Measurements from ENCODE around the gene IQSEC3.

The IQSEC3 gene

DNA sequence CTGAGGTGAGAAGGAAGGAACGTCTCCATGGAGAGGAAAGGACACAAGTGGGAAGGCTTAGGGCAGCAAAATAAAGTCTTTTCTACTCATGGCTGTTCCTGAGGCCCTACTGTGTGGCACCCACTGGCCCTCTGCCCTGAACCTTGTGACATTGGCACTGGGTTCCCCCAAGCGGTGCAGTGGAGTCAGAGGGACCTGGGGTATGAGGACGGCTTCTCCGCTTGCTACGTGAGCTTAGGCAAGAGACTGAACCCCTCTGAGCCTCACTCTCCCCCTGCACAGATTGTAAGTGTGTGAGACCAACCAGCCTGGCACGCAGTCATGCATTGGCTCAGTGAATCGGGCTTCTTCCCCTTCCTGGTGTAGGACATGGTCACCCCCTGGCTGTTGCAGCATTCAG, 127.7 kb downstream of the IQSEC3 start:
- no peak overlapping the region for H3K9ac ChIP-seq (ENCODE audit: low read depth in 1 of 2, low read length in 2 of 2)
- no peaks in the 10 kb centered on the region for H3K9me3 ChIP-seq (ENCODE audit: control insufficient read depth in 1 of 2, low read length in 2 of 2)
- H3K36me3 ChIP-seq (ENCODE audit: control insufficient read depth in 1 of 2, insufficient read depth in 2 of 2, low read length in 2 of 2), result no peaks in the 10 kb centered on the region
- H3K27ac ChIP-seq (ENCODE audit: low read depth, low read length), result no peak overlapping the region
- H3K27me3 ChIP-seq (ENCODE audit: control insufficient read depth in 1 of 2, insufficient read depth in 2 of 2, low read length in 2 of 2), result peaks cover 8 to 13% of the 10 kb centered on the region in 2 donors
- peaks cover 2 to 6% of the 10 kb centered on the region in 2 donors for H3K4me1 ChIP-seq (ENCODE audit: control insufficient read depth in 1 of 2, insufficient read depth in 2 of 2, low read length in 2 of 2)
- no peak overlapping the region for H3K4me3 ChIP-seq (ENCODE audit: low read depth in 1 of 2, low read length in 2 of 2)

DNA sequence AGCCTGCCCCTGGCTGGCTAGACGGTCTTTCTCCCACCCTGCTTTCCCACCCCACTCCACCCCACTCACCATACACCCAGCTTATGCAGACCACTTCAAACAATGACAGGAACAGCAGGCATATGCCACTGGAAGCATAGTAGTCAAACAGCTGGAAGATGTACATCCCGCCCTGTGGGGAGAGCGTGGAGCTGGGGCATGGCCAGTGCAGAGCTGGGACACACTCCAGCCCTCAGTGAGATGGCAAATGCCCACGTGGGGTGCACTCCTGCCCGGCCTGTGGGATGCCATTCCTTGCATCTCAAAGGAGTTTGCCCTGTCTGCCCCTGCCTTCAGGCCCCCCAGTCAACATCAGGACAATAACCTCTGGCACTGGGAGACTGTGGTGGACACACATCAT, 128.6 kb downstream of the IQSEC3 start:
- Histone ChIP-seq H3K27ac (ENCODE audit: low read depth, low read length) (no peak overlapping the region), H3K9ac (ENCODE audit: low read depth in 1 of 2, low read length in 2 of 2) (no peak overlapping the region), H3K4me3 (ENCODE audit: low read depth in 1 of 2, low read length in 2 of 2) (no peak overlapping the region), H3K4me1 (ENCODE audit: control insufficient read depth in 1 of 2, insufficient read depth in 2 of 2, low read length in 2 of 2) (no peaks in the 10 kb centered on the region), H3K27me3 (ENCODE audit: control insufficient read depth in 1 of 2, insufficient read depth in 2 of 2, low read length in 2 of 2) (peaks cover 8 to 16% of the 10 kb centered on the region in 2 donors), H3K9me3 (ENCODE audit: control insufficient read depth in 1 of 2, low read length in 2 of 2) (no peaks in the 10 kb centered on the region), H3K36me3 (ENCODE audit: control insufficient read depth in 1 of 2, insufficient read depth in 2 of 2, low read length in 2 of 2) (no peaks in the 10 kb centered on the region)

DNA sequence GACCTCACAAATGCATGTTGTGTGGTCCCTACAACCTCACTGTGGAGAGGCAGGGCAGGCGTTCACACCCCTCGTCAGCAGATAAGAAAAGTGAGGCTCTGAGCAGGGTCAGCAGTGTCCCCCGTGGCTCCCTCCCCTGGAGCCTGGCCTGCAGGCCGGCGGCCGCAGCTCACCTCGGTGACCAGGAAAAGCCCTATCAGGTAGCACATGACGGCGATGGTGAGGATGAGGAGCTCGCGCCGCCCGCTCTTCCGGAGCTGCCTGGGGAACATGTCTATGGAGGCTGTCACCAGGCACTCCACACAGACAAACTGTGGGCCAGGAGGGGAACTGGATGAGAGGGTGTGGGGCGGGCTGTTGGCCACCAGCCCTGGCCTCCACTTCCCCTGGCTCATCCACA, 129.4 kb downstream of the IQSEC3 start:
- Histone ChIP-seq H3K9ac (ENCODE audit: low read depth in 1 of 2, low read length in 2 of 2) (no peak overlapping the region), H3K36me3 (ENCODE audit: control insufficient read depth in 1 of 2, insufficient read depth in 2 of 2, low read length in 2 of 2) (no peaks in the 10 kb centered on the region), H3K4me3 (ENCODE audit: low read depth in 1 of 2, low read length in 2 of 2) (no peak overlapping the region), H3K4me1 (ENCODE audit: control insufficient read depth in 1 of 2, insufficient read depth in 2 of 2, low read length in 2 of 2) (no peaks in the 10 kb centered on the region), H3K27me3 (ENCODE audit: control insufficient read depth in 1 of 2, insufficient read depth in 2 of 2, low read length in 2 of 2) (peaks cover 8 to 17% of the 10 kb centered on the region in 2 donors), H3K27ac (ENCODE audit: low read depth, low read length) (no peak overlapping the region), H3K9me3 (ENCODE audit: control insufficient read depth in 1 of 2, low read length in 2 of 2) (no peaks in the 10 kb centered on the region)

DNA sequence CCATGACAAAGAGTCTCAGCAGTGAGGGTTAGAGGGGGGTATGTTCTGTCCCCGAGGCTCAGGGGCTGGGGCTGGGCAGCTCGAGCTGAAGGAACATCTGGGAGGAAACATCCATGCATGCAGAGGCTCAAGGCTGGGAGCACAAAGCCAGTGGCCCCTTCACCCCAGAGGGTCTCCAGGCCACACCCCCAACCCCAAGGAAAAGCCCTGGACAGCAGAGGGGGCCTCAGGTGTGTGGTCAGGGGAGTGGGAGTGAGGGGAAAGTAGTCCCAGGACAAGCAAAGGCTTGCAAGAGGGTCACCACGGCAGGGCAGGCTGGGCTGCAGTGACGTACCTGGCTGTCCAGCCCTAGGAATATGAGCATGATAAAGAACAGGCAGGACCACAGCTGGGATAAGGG, 129.9 kb downstream of the IQSEC3 start:
- H3K27ac ChIP-seq (ENCODE audit: low read depth, low read length), result no peak overlapping the region

DNA sequence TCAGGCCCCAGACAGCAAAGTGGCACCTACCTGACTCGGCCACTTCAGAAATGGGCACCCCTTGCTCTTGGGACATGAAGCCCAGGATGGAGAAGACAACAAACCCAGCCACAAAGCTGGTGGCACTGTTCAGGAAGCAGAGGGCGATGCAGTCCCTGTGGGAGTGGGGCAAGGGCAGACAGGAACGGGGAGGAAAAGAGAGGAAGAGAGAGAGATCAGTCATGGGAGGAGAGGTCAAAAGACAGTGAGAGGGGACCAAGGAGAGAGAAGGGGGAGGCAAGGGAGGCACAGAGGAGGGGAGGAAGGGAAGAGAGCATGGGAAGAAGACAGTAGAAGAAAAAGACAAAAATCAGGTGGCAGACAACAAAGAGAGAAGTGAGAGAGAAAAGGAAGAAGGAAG, 130.8 kb downstream of the IQSEC3 start:
- Histone ChIP-seq H3K4me3 (ENCODE audit: low read depth in 1 of 2, low read length in 2 of 2) (no peak overlapping the region), H3K36me3 (ENCODE audit: control insufficient read depth in 1 of 2, insufficient read depth in 2 of 2, low read length in 2 of 2) (no peaks in the 10 kb centered on the region), H3K27ac (ENCODE audit: low read depth, low read length) (no peak overlapping the region), H3K9ac (ENCODE audit: low read depth in 1 of 2, low read length in 2 of 2) (no peak overlapping the region), H3K4me1 (ENCODE audit: control insufficient read depth in 1 of 2, insufficient read depth in 2 of 2, low read length in 2 of 2) (no peaks in the 10 kb centered on the region), H3K27me3 (ENCODE audit: control insufficient read depth in 1 of 2, insufficient read depth in 2 of 2, low read length in 2 of 2) (peaks cover 20 to 24% of the 10 kb centered on the region in 2 donors), H3K9me3 (ENCODE audit: control insufficient read depth in 1 of 2, low read length in 2 of 2) (no peaks in the 10 kb centered on the region)

More for the DNA sequence above, 129.9 kb downstream of the IQSEC3 start:
- H3K4me3 ChIP-seq (ENCODE audit: low read depth in 1 of 2, low read length in 2 of 2), result no peak overlapping the region
- no peaks in the 10 kb centered on the region for H3K4me1 ChIP-seq (ENCODE audit: control insufficient read depth in 1 of 2, insufficient read depth in 2 of 2, low read length in 2 of 2)
- H3K9ac ChIP-seq (ENCODE audit: low read depth in 1 of 2, low read length in 2 of 2), result no peak overlapping the region
- H3K9me3 ChIP-seq (ENCODE audit: control insufficient read depth in 1 of 2, low read length in 2 of 2), result no peaks in the 10 kb centered on the region
- H3K36me3 ChIP-seq (ENCODE audit: control insufficient read depth in 1 of 2, insufficient read depth in 2 of 2, low read length in 2 of 2), result no peaks in the 10 kb centered on the region
- peaks cover 11 to 19% of the 10 kb centered on the region in 2 donors for H3K27me3 ChIP-seq (ENCODE audit: control insufficient read depth in 1 of 2, insufficient read depth in 2 of 2, low read length in 2 of 2)

DNA sequence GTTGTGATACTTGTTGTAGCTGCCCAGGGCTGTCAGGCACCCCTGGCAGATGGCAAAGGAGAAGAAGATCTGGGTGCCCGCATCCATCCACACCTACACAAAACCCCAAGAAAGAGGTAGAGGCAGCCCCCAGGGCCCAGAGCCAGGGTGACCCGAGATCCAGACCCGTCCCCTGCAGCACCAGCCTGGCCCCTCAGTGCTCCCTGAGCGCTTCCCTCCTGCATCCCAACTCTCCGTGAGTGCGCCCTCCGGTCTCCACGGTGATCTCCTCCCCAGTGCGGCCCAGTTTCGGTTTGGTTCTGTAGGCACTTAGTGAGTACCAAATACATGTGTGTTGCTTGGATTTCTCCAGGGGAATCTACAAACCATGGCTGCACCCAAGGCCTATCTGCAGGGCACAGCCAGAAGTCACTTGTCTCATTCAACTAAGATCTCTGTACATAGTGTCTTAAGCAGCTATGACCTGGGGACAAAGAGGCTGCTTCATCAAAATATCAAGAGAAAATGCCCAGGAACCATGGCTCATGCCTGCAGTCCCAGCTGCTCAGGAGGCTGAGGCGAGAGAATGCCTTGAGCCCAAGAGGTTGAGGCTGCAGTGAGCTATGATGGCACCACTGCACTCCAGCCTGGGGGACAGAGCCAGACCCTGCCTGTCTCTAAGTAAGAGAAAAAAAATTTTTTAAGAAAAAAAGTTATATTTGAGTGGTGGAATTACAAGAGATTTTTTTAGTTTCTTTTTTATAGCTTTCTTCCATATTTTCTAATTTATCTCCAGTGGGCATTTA, 131.5 kb downstream of the IQSEC3 start:
- H3K9ac ChIP-seq (ENCODE audit: low read depth in 1 of 2, low read length in 2 of 2), result no peak overlapping the region
- no peak overlapping the region for H3K27ac ChIP-seq (ENCODE audit: low read depth, low read length)
- H3K9me3 ChIP-seq (ENCODE audit: control insufficient read depth in 1 of 2, low read length in 2 of 2), result no peaks in the 10 kb centered on the region
- no peaks in the 10 kb centered on the region for H3K36me3 ChIP-seq (ENCODE audit: control insufficient read depth in 1 of 2, insufficient read depth in 2 of 2, low read length in 2 of 2)
- no peaks in the 10 kb centered on the region for H3K4me1 ChIP-seq (ENCODE audit: control insufficient read depth in 1 of 2, insufficient read depth in 2 of 2, low read length in 2 of 2)
- H3K4me3 ChIP-seq (ENCODE audit: low read depth in 1 of 2, low read length in 2 of 2), result no peak overlapping the region
- H3K27me3 ChIP-seq (ENCODE audit: control insufficient read depth in 1 of 2, insufficient read depth in 2 of 2, low read length in 2 of 2), result peaks cover 19 to 24% of the 10 kb centered on the region in 2 donors

DNA sequence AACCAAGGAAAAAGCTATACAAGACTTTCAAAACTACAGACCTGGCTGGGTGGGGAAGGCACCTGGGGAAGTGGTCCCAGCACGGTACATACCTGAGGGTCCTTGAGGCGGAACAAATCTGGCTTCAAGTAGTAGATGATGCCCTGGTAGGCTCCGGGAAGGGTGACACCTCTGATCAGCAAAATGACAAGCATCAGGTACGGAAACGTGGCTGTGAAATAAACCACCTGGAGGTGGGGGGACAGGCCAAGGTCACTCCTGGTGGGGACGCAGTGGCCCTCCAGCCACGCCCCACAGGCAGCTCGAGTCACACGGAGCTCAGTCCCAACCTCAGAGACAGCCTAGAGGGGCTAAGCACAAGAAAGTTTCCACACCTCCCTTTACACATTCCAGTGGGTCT, 132.1 kb downstream of the IQSEC3 start:
- Histone ChIP-seq H3K27me3 (ENCODE audit: control insufficient read depth in 1 of 2, insufficient read depth in 2 of 2, low read length in 2 of 2) (peaks cover 13 to 20% of the 10 kb centered on the region in 2 donors), H3K4me1 (ENCODE audit: control insufficient read depth in 1 of 2, insufficient read depth in 2 of 2, low read length in 2 of 2) (no peaks in the 10 kb centered on the region), H3K9ac (ENCODE audit: low read depth in 1 of 2, low read length in 2 of 2) (no peak overlapping the region), H3K27ac (ENCODE audit: low read depth, low read length) (no peak overlapping the region), H3K36me3 (ENCODE audit: control insufficient read depth in 1 of 2, insufficient read depth in 2 of 2, low read length in 2 of 2) (no peaks in the 10 kb centered on the region), H3K9me3 (ENCODE audit: control insufficient read depth in 1 of 2, low read length in 2 of 2) (no peaks in the 10 kb centered on the region), H3K4me3 (ENCODE audit: low read depth in 1 of 2, low read length in 2 of 2) (no peak overlapping the region)

DNA sequence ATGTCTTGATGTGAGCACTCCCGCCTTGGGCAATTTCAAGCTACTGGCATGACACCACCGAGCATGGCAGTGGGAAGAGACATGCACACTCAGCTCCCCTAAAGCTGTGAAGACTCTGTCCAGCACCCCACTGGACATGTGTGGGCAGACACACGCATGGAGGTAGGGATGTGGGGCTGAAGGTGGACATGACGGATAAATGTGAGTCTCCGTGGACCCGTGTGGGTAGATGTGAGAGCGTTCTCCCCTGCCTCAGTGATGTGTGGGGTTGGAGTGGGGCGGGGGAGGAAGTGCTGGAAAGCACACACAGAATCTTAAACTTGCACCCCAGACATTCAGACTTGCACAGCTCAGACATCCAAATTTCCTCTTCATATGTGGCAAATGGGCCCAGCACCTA, 134.8 kb downstream of the IQSEC3 start:
- Histone ChIP-seq H3K4me1 (ENCODE audit: control insufficient read depth in 1 of 2, insufficient read depth in 2 of 2, low read length in 2 of 2) (peaks cover 0 to 5% of the 10 kb centered on the region in 2 donors), H3K4me3 (ENCODE audit: low read depth in 1 of 2, low read length in 2 of 2) (no peak overlapping the region), H3K27ac (ENCODE audit: low read depth, low read length) (no peak overlapping the region), H3K9ac (ENCODE audit: low read depth in 1 of 2, low read length in 2 of 2) (no peak overlapping the region), H3K9me3 (ENCODE audit: control insufficient read depth in 1 of 2, low read length in 2 of 2) (no peaks in the 10 kb centered on the region), H3K36me3 (ENCODE audit: control insufficient read depth in 1 of 2, insufficient read depth in 2 of 2, low read length in 2 of 2) (no peaks in the 10 kb centered on the region), H3K27me3 (ENCODE audit: control insufficient read depth in 1 of 2, insufficient read depth in 2 of 2, low read length in 2 of 2) (peaks cover 20 to 26% of the 10 kb centered on the region in 2 donors)

DNA sequence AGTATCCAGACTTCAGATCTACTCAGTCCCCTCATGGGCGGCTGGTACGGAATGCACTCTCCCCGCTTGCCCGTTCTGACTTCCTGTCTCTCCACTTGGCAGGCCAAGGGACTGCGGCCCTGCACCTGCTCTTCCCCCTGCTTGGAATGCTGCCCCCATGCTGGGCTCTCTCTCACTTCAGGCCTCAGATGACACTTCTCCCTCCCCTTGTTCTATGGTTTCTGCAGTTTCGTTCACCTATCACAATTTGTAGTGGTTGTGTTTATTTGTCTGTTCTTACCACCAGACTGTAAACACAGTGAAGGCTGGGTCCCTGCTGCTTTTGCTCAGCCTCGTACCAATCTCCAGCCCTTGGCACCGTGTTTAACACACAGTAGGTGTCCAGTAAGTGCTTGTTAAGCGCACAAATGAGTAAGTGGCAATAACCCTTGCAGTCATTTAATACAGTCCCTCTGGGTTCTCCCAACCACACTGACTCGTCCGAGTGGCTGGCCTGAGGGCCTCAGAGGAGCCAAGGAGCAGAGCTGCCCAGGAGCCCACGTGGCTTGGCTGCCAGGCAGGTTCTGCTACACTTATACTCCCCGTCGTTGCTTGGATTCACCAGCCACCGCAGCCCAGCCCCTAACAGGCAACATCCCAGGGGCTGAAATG, 135.6 kb downstream of the IQSEC3 start:
- Histone ChIP-seq H3K4me1 (ENCODE audit: control insufficient read depth in 1 of 2, insufficient read depth in 2 of 2, low read length in 2 of 2) (peaks cover 0 to 5% of the 10 kb centered on the region in 2 donors), H3K4me3 (ENCODE audit: low read depth in 1 of 2, low read length in 2 of 2) (no peak overlapping the region), H3K27ac (ENCODE audit: low read depth, low read length) (no peak overlapping the region), H3K27me3 (ENCODE audit: control insufficient read depth in 1 of 2, insufficient read depth in 2 of 2, low read length in 2 of 2) (peaks cover 20 to 26% of the 10 kb centered on the region in 2 donors), H3K9ac (ENCODE audit: low read depth in 1 of 2, low read length in 2 of 2) (no peak overlapping the region), H3K36me3 (ENCODE audit: control insufficient read depth in 1 of 2, insufficient read depth in 2 of 2, low read length in 2 of 2) (no peaks in the 10 kb centered on the region), H3K9me3 (ENCODE audit: control insufficient read depth in 1 of 2, low read length in 2 of 2) (no peaks in the 10 kb centered on the region)

DNA sequence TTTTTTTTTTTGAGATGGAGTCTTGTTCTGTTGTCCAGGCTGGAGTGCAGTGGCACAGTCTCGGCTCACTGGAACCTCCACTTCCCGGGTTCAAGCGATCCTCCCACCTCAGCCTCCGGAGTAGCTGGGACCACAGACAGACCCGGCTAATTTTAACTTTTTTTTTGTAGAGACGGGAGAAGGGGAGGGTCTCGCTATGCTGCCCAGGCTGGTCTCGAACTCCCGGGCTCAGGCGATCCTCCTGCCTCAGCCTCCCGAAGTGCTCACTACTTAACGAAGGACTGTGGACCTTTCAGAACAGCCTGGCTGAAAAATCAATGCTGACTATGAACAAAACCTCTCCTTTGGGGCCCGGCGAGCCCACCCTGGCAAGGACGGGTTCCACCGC, 136.5 kb downstream of the IQSEC3 start:
- Histone ChIP-seq H3K4me3 (ENCODE audit: low read depth in 1 of 2, low read length in 2 of 2) (no peak overlapping the region), H3K27ac (ENCODE audit: low read depth, low read length) (no peak overlapping the region), H3K4me1 (ENCODE audit: control insufficient read depth in 1 of 2, insufficient read depth in 2 of 2, low read length in 2 of 2) (peaks cover 0 to 5% of the 10 kb centered on the region in 2 donors), H3K9ac (ENCODE audit: low read depth in 1 of 2, low read length in 2 of 2) (no peak overlapping the region), H3K27me3 (ENCODE audit: control insufficient read depth in 1 of 2, insufficient read depth in 2 of 2, low read length in 2 of 2) (peaks cover 20 to 26% of the 10 kb centered on the region in 2 donors), H3K36me3 (ENCODE audit: control insufficient read depth in 1 of 2, insufficient read depth in 2 of 2, low read length in 2 of 2) (no peaks in the 10 kb centered on the region), H3K9me3 (ENCODE audit: control insufficient read depth in 1 of 2, low read length in 2 of 2) (no peaks in the 10 kb centered on the region)
